Left ventricle myocardium inferior (tissue), 1 donor: ENCODE results near the gene MTUS2. TPM values are rescaled to one million over a fixed set of nuclear protein-coding genes. Genes with fewer than 3 reads are reported as not detected.
A peak's percentile ranks its signal among the peaks of the same experiment; 100 is the strongest.

Experiments used
- DNase-seq: peaks from one replicate; pipeline ENCODE4 v3.0.0-alpha.2; 2020
- H3K27ac ChIP-seq: fragments of 200-600 bp; replicated peaks from 2 replicates; pipeline ENCODE4 v1.8.0; 2021
- H3K27me3 ChIP-seq: fragments of 200-600 bp; 2 replicates; pipeline ENCODE4 v1.8.0; 2021; ENCODE audit warnings: low read depth
- H3K36me3 ChIP-seq: fragments of 200-600 bp; 2 replicates; pipeline ENCODE4 v1.8.0; 2021
- H3K4me1 ChIP-seq: fragments of 200-600 bp; 2 replicates; pipeline ENCODE4 v1.8.0; 2021
- H3K4me3 ChIP-seq: fragments of 200-600 bp; 2 replicates; pipeline ENCODE4 v1.8.0; 2021; ENCODE audit warnings: mild to moderate bottlenecking, moderate library complexity
- H3K9me3 ChIP-seq: fragments of 200-600 bp; replicated peaks from 2 replicates; pipeline ENCODE4 v1.8.0; 2021
- intact Hi-C: fragments of 100-400 bp; cut with micrococcal nuclease; formaldehyde crosslinking; loops from one replicate; pipeline ENCODE4 v1.11.0; 2022
- total RNA-seq: library from RNA; stranded (reverse); fragmentation: NEBNext Ultra II Directional; extraction: Animal tissue kit (Norgen Biotek cat#: 25700); gene quantifications from one replicate; pipeline ENCODE4 v1.2.1, GENCODE V29; 2021
- TF ChIP-seq, protein P1 (sequence below): fragments of 200-600 bp; IDR thresholded peaks from 2 replicates; pipeline ENCODE4 v1.8.0; 2021; ENCODE audit warnings: antibody characterized with exemption, mild to moderate bottlenecking, borderline replicate concordance
- donor health status: DM: no; HTN: yes; CAD: no; lungs with severe emphysema.

Gene MTUS2
- total RNA-seq, 1 donor from 2014 or later, result 101 TPM

DNA sequence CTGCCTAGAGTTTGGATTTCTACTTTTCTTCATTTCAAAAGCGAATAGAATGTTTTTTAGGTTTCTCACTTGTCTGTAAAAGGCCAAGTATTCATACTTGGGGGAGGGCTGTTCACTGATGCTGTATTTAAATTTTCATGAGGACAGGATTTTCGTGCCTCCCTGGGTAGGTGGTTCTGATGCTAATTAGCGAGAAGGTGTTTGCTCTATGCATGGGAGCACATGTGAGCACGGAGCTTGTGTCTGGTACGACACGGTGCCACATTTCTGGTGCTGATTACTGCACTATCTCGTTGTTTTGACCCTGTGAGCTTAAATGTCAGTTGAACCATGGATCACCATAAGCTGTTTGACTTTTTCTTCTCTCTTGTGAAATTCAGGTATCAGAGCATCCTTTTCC lies 45.8 kb downstream of the MTUS2 start:
- TF ChIP-seq, protein P1, sequence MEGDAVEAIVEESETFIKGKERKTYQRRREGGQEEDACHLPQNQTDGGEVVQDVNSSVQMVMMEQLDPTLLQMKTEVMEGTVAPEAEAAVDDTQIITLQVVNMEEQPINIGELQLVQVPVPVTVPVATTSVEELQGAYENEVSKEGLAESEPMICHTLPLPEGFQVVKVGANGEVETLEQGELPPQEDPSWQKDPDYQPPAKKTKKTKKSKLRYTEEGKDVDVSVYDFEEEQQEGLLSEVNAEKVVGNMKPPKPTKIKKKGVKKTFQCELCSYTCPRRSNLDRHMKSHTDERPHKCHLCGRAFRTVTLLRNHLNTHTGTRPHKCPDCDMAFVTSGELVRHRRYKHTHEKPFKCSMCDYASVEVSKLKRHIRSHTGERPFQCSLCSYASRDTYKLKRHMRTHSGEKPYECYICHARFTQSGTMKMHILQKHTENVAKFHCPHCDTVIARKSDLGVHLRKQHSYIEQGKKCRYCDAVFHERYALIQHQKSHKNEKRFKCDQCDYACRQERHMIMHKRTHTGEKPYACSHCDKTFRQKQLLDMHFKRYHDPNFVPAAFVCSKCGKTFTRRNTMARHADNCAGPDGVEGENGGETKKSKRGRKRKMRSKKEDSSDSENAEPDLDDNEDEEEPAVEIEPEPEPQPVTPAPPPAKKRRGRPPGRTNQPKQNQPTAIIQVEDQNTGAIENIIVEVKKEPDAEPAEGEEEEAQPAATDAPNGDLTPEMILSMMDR, result no peak
- H3K4me3 ChIP-seq, result no peak overlapping the region
- H3K36me3 ChIP-seq, result no peaks in the 10 kb centered on the region
- no peak for DNase-seq
- no peak overlapping the region for H3K27ac ChIP-seq
- intact Hi-C loops, result no loop called here
- H3K9me3 ChIP-seq, result no peaks in the 10 kb centered on the region
- peaks cover 27% of the 10 kb centered on the region for H3K4me1 ChIP-seq
- H3K27me3 ChIP-seq, result peaks cover 12% of the 10 kb centered on the region

DNA sequence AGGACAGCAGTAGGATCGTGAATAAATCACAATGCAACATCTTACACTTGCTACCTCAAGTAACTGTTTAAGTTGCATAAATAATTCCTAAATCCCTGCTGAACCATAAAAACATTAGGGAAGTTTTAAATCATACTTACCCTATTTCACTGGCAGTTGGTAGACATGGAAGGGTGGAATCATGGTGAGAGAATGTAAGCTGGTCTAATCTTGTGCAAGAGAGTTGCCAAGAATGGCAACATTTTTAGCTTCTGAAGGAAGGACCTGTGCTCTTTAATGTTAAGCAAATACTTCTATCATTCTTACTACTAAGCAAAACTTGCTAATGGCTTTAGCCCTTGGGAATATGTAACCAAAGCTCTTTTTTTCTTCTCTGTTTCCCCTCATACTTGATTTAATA lies 46.8 kb downstream of the MTUS2 start:
- DNase-seq, result no peak
- Histone ChIP-seq H3K27me3 (peaks cover 6% of the 10 kb centered on the region), H3K27ac (peak overlapping the region; percentile 67), H3K4me1 (peaks cover 27% of the 10 kb centered on the region), H3K9me3 (peaks cover 6% of the 10 kb centered on the region), H3K4me3 (no peak overlapping the region), H3K36me3 (no peaks in the 10 kb centered on the region)
- TF ChIP-seq, protein P1, result no peak
- intact Hi-C loops, result no loop called here

- Histone ChIP-seq H3K9me3 (peaks cover 12% of the 10 kb centered on the region), H3K27ac (peak overlapping the region; percentile 67), H3K27me3 (peaks cover 6% of the 10 kb centered on the region), H3K36me3 (no peaks in the 10 kb centered on the region), H3K4me3 (no peak overlapping the region), H3K4me1 (peaks cover 27% of the 10 kb centered on the region)
- DNase-seq, result peak; percentile 26
- TF ChIP-seq, protein P1, result no peak
- intact Hi-C loops, result no loop called here
Measured at GRCh38 chr13:28867564-28867963, 47.4 kb downstream of the MTUS2 start.

DNA sequence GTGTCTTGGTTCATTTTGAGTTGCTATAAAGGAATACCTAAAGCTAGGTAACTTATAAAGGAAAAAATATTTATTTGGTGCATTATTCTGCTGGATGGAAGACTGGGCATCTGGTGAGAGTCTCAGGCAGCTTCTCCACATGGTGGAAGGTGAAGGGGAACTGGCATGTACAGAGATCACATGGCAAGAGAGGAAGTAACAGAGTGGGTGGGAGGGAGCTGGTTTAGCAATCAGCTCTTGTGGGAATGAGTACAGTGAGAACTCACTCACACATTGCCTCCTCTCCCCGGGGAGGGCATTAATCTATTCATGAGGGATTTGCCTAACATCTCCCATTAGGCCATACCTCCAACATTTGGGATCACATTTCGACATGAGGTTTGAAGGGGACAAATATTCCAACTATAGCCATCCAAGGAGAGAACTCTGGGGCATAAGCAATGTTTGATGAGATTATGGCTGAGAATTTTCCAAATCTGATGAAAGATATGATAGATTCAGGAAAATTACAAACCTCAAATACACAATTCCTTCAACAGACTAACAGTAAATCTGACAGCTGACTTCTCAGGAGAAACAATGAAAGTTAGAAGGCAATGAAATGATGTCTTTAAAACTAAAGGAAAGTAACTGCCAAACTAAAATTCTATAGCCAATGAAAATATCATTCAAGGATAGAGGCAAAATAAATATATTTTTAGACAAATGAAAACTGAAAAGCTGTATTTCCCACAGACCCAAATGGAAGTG lies 52.5 kb downstream of the MTUS2 start:
- no peaks in the 10 kb centered on the region for H3K36me3 ChIP-seq
- intact Hi-C loops, result no loop called here
- H3K9me3 ChIP-seq, result peaks cover 26% of the 10 kb centered on the region
- H3K27me3 ChIP-seq, result no peaks in the 10 kb centered on the region
- DNase-seq, result no peak
- TF ChIP-seq, protein P1, result no peak
- no peak overlapping the region for H3K27ac ChIP-seq
- peaks cover 5% of the 10 kb centered on the region for H3K4me1 ChIP-seq
- H3K4me3 ChIP-seq, result no peak overlapping the region

- TF ChIP-seq, protein P1, result no peak
- H3K4me1 ChIP-seq, result no peaks in the 10 kb centered on the region
- no peak overlapping the region for H3K27ac ChIP-seq
- H3K4me3 ChIP-seq, result no peak overlapping the region
- DNase-seq, result no peak
- H3K9me3 ChIP-seq, result peaks cover 26% of the 10 kb centered on the region
- H3K27me3 ChIP-seq, result no peaks in the 10 kb centered on the region
- no peaks in the 10 kb centered on the region for H3K36me3 ChIP-seq
- intact Hi-C loops, result no loop called here
Measured at GRCh38 chr13:28875846-28876615, 55.9 kb downstream of the MTUS2 start.
